DMS79 treated with DMSO at 0.1 percent for 48 hours (cell line): ENCODE measurements around the gene TM9SF1.
"Not testable (repeated sequence)": the region's sequence is repeated elsewhere in the genome, so short reads cannot be mapped to it uniquely, and the experiment has no call there.

Experiments used
- DNase-seq: peaks from one replicate; lab custom pipeline; 2025; lab: John Stamatoyannopoulos, UW

TM9SF1 gene

DNA sequence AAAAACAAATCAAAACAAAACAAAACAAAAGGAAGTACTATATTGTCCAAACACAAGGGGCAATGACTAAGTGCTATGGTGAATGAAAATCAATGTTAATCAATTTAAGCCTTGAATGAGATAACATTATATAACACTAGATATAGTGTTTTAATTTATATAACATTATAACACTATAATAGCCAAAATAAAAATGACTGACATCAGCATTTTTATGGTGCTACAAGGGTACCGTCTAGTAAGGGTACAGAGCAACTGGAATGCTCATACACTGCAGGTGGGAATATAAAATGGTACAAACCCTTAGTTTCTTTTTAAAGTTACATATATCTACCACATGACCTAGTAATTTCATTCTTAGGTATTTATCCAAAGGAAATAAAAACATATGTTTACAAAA lies 31.2 kb upstream of the TM9SF1 start:
- no peak for DNase-seq

DNA sequence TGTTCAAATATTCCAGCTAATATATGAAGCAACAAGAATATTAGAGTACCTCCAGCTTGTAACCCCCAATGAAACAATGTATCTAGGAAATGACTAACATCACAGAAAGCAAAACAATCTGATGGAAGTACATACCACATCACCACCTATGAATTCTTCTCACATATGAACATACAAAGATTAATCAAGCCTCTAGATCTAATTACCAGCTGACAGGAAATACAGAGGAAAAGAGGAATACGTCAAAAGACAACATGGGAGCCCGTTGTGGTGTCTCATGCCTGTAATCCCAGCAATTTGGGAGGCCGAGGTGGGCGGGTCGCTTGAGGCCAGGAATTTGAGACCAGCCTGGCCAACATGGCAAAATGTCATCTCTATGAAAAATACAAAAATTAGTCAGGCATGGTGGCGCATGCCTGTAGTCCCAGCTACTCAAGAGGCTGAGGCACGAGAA lies 29.4 kb upstream of the TM9SF1 start:
- DNase-seq: no peak

- DNase-seq: not testable (repeated sequence)
Measured at GRCh38 chr14:24222987-24223386, 27.7 kb upstream of the TM9SF1 start.

DNA sequence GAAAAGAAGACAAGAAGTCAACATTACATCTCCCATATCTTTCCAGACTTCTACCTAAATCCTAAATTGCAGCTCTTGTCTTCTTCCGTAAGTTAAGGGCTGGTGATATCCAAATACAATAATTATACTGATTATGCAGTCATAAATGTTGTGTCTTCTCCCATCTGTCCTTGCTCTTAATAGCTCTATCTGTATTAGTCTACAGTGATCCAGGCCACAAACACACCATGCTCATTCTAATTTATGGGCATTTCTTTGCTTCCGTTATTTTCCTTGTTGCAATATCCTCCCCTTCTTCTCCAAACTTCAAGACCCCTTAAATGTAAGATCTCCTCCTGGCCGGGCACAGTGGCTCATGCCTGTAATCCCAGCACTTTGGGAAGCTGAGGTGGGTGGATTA lies 24.3 kb upstream of the TM9SF1 start:
- no peak for DNase-seq

- no peak for DNase-seq
Measured at GRCh38 chr14:24219080-24219479, 23.8 kb upstream of the TM9SF1 start.

DNA sequence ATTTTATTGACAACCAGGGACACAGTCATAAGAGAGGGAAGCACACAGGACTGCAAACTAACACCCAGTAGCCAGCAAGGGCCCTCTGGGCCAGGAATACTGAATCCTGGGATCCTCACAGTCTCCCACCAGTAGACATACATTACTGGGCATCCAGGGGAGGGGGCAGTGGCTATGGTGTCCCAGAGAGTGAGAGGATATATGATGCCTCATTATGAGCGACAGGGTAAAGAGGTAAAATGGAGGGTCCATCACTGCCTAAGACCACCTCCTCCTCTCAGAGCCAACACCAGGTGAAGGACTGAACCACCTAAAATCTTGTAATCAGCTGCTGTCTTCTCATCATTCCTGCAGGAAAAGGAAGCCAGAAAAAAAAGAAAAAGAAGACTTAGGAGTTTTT lies 21.6 kb upstream of the TM9SF1 start:
- DNase-seq: not testable (repeated sequence)

DNA sequence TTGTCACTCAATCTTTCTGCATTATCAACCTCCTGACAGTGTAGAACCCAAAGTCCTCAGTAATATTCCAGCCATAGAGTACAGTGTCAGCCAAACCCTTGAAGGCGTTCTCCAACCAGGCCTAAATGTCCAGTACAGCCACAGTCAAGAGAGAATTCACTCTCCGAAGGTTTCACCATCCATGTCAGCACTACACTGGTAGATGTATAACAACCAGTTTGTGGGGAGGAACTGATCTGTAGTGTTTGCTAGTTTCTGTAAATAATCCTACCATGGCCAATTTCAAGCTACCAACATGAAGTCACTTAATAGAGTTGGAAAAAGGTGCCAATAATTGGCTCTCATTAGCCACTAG lies 21.1 kb upstream of the TM9SF1 start:
- DNase-seq: no peak

GRCh38 chr14:24215495-24216344 lies 20.5 kb upstream of the TM9SF1 start, which contains the start of gene MDP1:
TSS of gene MDP1 (minus strand) at chr14:24216066. CDS start at chr14:24215955, 111 bp downstream.
- DNase-seq: peak; percentile 92

DNA sequence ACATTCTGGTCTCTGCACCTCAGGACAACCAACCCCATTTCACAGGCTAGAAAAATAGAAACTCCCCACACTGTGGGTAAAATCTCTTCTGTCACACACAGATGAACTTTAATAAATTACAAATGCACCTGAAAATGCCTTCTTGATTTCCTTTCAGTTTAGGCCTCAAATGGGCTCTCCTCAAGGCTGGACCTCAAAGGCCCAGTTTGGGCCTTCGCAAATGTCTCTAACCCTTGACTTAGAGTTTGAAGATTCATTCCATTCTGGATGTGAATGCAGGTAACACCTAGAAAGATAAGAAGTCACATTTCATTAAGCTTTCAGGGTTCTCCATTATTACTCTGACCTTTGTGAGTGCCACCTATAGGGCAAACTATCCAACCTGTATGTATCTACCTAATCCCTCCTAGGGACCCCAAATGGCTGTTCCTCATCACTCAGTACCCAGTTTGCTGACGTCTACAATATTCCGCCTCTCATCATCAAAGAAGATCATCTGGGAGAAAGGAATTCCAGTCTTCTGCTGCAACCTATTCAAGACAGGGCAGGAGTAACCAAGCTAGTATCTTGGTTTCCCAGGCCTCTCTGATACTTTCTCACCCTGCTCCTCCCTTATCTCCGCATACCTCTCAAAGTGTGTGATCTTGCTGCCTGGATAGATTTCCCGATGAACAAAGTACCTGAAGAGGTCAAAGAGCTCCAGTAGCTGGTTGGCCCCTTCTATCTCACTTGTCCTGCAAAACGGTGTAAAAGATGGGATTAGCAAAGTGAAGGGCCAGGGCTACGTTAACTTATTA lies 18.8 kb upstream of the TM9SF1 start:
- no peak for DNase-seq

- DNase-seq: peak; percentile 99
Measured at GRCh38 chr14:24212924-24213865, 18.0 kb upstream of the TM9SF1 start, which contains the start of gene CHMP4A. TSS of gene CHMP4A (minus strand) at chr14:24213488. CDS start at chr14:24213439, 49 bp downstream.

- DNase-seq: no peak
Measured at GRCh38 chr14:24211311-24211710, 16.1 kb upstream of the TM9SF1 start.

- DNase-seq: no peak
Measured at GRCh38 chr14:24207625-24208024, 12.4 kb upstream of the TM9SF1 start.

DNA sequence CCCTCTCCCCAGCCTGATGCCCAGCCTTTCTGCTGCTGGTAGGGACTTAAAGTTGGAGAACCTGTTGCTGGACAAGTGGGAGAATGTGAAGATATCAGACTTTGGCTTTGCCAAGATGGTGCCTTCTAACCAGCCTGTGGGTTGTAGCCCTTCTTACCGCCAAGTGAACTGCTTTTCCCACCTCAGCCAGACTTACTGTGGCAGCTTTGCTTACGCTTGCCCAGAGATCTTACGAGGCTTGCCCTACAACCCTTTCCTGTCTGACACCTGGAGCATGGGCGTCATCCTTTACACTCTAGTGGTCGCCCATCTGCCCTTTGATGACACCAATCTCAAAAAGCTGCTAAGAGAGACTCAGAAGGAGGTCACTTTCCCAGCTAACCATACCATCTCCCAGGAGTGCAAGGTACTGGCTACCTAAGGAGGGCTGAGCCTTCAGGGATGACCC lies 11.9 kb upstream of the TM9SF1 start:
- no peak for DNase-seq

DNA sequence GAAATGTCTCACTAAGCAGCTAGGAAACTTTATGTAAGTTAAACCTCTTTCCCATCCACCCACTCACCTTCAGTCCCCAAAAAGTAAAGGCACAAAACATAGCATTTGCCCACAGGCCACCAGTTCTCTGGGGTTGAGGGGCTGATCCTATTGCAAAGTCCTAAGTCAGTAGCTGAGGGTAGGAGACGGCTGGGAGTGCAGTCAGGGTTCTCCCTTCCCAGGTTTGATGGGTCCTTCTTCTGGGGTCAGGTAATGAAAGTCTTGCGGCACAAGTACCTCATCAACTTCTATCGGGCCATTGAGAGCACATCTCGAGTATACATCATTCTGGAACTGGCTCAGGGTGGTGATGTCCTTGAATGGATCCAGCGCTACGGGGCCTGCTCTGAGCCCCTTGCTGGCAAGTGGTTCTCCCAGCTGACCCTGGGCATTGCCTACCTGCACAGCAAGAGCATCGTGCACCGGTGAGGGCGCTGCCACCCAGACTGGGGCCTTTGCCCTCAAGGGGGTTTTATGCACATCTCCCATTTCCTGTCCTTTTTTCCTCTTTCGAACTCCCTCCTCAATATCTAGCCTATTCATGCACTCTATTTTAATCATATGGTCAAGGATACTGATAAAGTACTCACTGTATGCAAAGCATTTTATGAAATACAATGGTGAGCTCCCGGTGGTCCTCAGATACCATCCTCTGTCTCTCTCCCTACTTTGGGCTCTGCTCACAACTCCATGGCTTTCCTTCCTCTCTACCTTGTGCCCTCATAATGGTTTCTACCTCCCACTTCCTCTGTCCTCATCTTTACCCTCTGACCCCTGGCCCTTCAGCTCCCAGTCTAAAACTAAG lies 11.2 kb upstream of the TM9SF1 start:
- DNase-seq: no peak

GRCh38 chr14:24204163-24205146 lies 9.2 kb upstream of the TM9SF1 start:
- DNase-seq: no peak

DNA sequence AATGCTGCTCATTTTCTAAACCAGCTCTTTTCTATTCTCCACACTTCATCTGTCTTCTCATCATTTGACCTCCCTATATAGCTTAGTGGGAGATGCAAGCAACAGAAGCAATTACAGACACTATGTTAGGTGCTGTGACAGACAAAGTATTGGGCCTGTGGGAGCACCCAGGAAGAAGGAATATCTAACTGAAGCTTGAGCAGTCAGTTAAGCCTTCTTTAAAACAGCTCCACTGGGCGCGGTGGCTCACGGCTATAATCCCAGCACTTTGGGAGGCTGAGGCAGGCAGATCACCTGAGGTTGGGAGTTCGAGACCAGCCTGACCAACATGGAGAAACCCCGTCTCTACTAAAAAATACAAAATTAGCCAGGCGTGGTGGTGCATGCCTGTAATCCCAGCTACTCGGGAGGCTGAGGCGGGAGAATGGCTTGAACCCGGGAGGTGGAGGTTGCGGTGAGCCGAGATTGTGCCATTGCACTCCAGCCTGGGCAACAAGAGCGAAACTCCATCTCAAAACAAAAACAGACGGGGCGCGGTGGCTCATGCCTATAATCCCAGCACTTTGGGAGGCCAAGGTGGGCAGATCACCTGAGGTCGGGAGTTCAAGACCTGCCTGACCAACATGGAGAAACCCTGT lies 8.1 kb upstream of the TM9SF1 start:
- not testable (repeated sequence) for DNase-seq

GRCh38 chr14:24202538-24202937 lies 7.3 kb upstream of the TM9SF1 start:
- DNase-seq: not testable (repeated sequence)

DNA sequence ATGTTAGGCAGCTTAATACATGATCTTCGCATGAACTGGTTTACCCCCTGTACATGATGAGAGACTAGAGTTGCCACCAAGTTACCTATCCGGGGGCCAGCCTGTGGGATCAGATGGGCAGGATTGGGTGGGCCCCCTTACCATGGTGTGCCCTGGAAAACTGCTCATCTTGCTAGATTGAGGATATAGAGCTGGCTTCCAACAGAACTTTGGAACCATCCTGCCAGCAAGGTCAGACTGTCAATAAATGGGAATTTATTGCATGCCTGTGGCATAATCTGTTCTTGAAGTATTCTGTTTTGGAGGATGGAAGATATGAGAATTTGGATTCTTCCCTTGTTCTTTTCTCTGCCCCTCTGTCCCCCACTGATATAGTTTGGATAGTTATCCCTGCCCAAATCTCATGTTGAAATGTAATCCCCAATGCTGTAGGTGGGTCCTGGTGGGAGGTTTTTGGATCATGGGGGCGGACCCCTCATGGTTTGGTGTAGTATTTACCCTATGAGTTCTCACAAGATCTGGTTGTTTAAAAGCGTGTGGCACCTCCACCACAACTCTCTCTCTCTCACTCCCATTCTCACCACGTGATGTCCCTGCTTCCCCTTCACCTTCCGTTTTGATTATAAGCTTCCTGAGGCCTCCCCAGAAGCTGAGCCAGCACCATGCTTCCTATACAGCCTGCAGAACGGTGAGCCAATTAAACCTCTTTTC lies 3.7 kb upstream of the TM9SF1 start:
- no peak for DNase-seq
